ENCODE measurements around the gene LRRC71. TPM values are rescaled to one million over a fixed set of nuclear protein-coding genes. Genes with fewer than 3 reads are reported as not detected.

The LRRC71 gene
- not detected for total RNA-seq

DNA sequence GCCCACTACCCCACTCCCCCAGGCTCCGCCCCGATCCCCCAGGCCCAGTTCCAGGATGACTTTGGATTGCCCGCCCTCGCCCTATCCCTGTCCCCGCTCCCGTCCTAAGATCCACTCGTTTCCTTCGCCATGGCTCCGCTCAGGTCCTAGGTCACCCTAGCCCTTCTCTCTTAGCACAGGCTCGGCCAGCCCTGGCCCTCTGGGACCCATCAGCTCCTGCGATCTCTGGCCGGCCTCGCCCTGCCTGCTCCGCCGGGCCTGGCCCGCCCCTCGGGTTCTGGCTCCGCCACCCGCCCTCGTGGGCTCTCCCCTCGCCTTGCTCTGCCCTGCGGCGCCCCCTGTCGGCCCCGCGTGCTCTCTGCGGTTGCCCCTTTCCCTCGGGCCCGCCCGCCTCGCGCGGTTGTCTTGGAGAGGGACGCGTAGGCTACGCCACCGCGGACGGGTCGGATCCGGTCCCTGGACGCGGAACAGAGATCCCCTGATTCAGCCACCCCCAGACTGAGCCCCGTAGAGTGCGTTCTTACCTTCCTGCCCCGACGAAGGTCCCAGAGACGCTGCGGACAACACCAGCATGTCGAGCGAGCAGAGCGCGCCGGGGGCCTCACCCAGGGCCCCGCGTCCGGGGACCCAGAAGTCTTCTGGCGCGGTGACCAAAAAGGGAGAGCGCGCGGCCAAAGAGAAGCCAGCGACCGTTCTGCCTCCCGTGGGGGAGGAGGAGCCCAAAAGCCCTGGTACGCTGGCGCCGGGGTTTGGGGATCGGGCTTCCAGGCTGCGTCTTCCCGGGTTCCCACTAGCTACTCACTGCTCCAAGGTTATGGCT is at the start of gene LRRC71:
Gene LRRC71, plus strand, starts transcription at position 400 of the 820 bp plus-strand sequence. Its CDS starts 172 bp downstream, at position 572.
- peaks cover 74% of the 10 kb centered on the region for H3K27me3 Mint-ChIP-seq
- no peaks in the 10 kb centered on the region for H3K36me3 Mint-ChIP-seq (ENCODE audit: low read depth)
- no peaks in the 10 kb centered on the region for H3K9me3 Mint-ChIP-seq
- peak; percentile 67 for DNase-seq
- H3K4me3 Mint-ChIP-seq, result no peak within 1 kb of the TSS
- H3K27ac Mint-ChIP-seq, result no peak within 1 kb of the TSS
- ChIA-PET CTCF (interaction anchor here (0.7 to 1.4 kb wide), 4 partner anchors 11 to 231 kb away, joined by 3 read pairs; no protein-coding TSS in a partner anchor), POLR2A (no interaction called here)
- peaks cover 13% of the 10 kb centered on the region for H3K4me1 Mint-ChIP-seq

GRCh38 chr1:156873659-156874058 is 46.8 kb upstream of the LRRC71 start:
- no peak for DNase-seq
- Mint-ChIP-seq H3K9me3 (no peaks in the 10 kb centered on the region), H3K27ac (no peak overlapping the region), H3K4me3 (no peak overlapping the region), H3K27me3 (peaks cover 22% of the 10 kb centered on the region), H3K4me1 (peaks cover 4% of the 10 kb centered on the region), H3K36me3 (ENCODE audit: low read depth) (no peaks in the 10 kb centered on the region)
- CTCF ChIA-PET, result interaction anchor here (1.0 to 10.1 kb wide), 4 partner anchors 11 to 184 kb away, joined by 3 to 60 read pairs (median 4); partner anchors contain the start of gene NTRK1
- POLR2A ChIA-PET, result no interaction called here

GRCh38 chr1:156874142-156874541 is 46.3 kb upstream of the LRRC71 start:
- H3K36me3 Mint-ChIP-seq (ENCODE audit: low read depth), result no peaks in the 10 kb centered on the region
- POLR2A ChIA-PET, result no interaction called here
- no peak overlapping the region for H3K27ac Mint-ChIP-seq
- DNase-seq, result no peak
- H3K27me3 Mint-ChIP-seq, result peaks cover 24% of the 10 kb centered on the region
- H3K9me3 Mint-ChIP-seq, result no peaks in the 10 kb centered on the region
- CTCF ChIA-PET, result interaction anchor here (1.0 to 10.1 kb wide), 4 partner anchors 12 to 185 kb away, joined by 3 to 60 read pairs (median 4); partner anchors contain the start of gene NTRK1
- H3K4me1 Mint-ChIP-seq, result peaks cover 4% of the 10 kb centered on the region
- no peak overlapping the region for H3K4me3 Mint-ChIP-seq

- H3K4me1 Mint-ChIP-seq, result peaks cover 4% of the 10 kb centered on the region
- peaks cover 24% of the 10 kb centered on the region for H3K27me3 Mint-ChIP-seq
- H3K36me3 Mint-ChIP-seq (ENCODE audit: low read depth), result no peaks in the 10 kb centered on the region
- ChIA-PET POLR2A (no interaction called here), CTCF (interaction anchor here (0.6 to 10.1 kb wide), 6 partner anchors 12 to 185 kb away, joined by 3 to 60 read pairs (median 4); partner anchors contain the start of gene NTRK1)
- H3K27ac Mint-ChIP-seq, result no peak overlapping the region
- H3K9me3 Mint-ChIP-seq, result no peaks in the 10 kb centered on the region
- no peak for DNase-seq
- no peak overlapping the region for H3K4me3 Mint-ChIP-seq
Observed at GRCh38 chr1:156874572-156875340, 45.7 kb upstream of the LRRC71 start.

- ChIA-PET POLR2A (no interaction called here), CTCF (interaction anchor here (0.6 to 10.1 kb wide), 5 partner anchors 13 to 186 kb away, joined by 3 to 60 read pairs (median 4); partner anchors contain the start of gene NTRK1)
- no peak overlapping the region for H3K4me3 Mint-ChIP-seq
- no peak overlapping the region for H3K27ac Mint-ChIP-seq
- no peaks in the 10 kb centered on the region for H3K36me3 Mint-ChIP-seq (ENCODE audit: low read depth)
- H3K4me1 Mint-ChIP-seq, result peaks cover 3% of the 10 kb centered on the region
- no peaks in the 10 kb centered on the region for H3K9me3 Mint-ChIP-seq
- peaks cover 21% of the 10 kb centered on the region for H3K27me3 Mint-ChIP-seq
- DNase-seq, result no peak
Observed at GRCh38 chr1:156875341-156875615, 45.2 kb upstream of the LRRC71 start.

DNA sequence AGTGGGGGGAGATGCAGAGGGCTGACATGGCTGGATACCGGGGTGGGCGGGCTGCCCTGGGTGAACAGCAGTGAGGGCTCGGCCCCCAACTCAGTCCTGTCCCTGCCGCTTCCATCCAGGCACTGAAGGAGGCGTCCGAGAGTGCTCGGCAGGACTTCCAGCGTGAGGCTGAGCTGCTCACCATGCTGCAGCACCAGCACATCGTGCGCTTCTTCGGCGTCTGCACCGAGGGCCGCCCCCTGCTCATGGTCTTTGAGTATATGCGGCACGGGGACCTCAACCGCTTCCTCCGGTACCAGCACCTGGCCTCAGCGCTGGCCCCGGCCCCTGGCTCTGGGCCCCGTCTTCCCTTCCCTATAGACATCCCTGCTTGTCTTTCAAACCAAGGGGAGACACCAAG is 44.2 kb upstream of the LRRC71 start:
- Mint-ChIP-seq H3K27ac (no peak overlapping the region), H3K36me3 (ENCODE audit: low read depth) (no peaks in the 10 kb centered on the region), H3K9me3 (no peaks in the 10 kb centered on the region), H3K4me3 (no peak overlapping the region), H3K27me3 (peaks cover 23% of the 10 kb centered on the region), H3K4me1 (no peaks in the 10 kb centered on the region)
- no peak for DNase-seq
- CTCF ChIA-PET, result interaction anchor here (0.7 to 10.1 kb wide), 8 partner anchors 11 to 125 kb away, joined by 3 to 60 read pairs (median 3); partner anchors contain the start of gene NTRK1
- POLR2A ChIA-PET, result no interaction called here

- Mint-ChIP-seq H3K27me3 (peaks cover 25% of the 10 kb centered on the region), H3K36me3 (ENCODE audit: low read depth) (no peaks in the 10 kb centered on the region), H3K4me1 (no peaks in the 10 kb centered on the region), H3K9me3 (no peaks in the 10 kb centered on the region), H3K4me3 (no peak overlapping the region), H3K27ac (no peak overlapping the region)
- ChIA-PET POLR2A (no interaction called here), CTCF (interaction anchor here (1.0 to 10.1 kb wide), 6 partner anchors 10 to 53 kb away, joined by 3 to 60 read pairs (median 3); partner anchors contain the start of gene NTRK1)
- no peak for DNase-seq
Observed at GRCh38 chr1:156877433-156878170, 42.8 kb upstream of the LRRC71 start.

DNA sequence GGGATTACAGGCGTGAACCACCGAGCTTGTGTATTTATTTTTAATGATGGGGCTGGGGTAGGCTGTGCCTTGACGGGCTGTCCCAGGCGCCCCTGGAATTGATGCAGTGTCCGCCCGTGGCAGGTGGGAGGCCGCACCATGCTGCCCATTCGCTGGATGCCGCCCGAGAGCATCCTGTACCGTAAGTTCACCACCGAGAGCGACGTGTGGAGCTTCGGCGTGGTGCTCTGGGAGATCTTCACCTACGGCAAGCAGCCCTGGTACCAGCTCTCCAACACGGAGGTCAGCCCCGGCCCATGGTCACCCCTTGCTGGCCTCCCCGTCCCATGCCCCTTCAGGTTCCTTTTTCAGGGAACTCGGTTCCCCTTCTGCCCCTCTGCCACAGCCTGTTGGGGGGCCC is 40.6 kb upstream of the LRRC71 start:
- no peak overlapping the region for H3K4me3 Mint-ChIP-seq
- H3K27ac Mint-ChIP-seq, result no peak overlapping the region
- peaks cover 28% of the 10 kb centered on the region for H3K27me3 Mint-ChIP-seq
- ChIA-PET CTCF (interaction anchor here (0.8 to 2.1 kb wide), 4 partner anchors 10 to 190 kb away, joined by 3 to 11 read pairs (median 4); no protein-coding TSS in a partner anchor), POLR2A (no interaction called here)
- no peaks in the 10 kb centered on the region for H3K9me3 Mint-ChIP-seq
- DNase-seq, result no peak
- no peaks in the 10 kb centered on the region for H3K4me1 Mint-ChIP-seq
- H3K36me3 Mint-ChIP-seq (ENCODE audit: low read depth), result no peaks in the 10 kb centered on the region

DNA sequence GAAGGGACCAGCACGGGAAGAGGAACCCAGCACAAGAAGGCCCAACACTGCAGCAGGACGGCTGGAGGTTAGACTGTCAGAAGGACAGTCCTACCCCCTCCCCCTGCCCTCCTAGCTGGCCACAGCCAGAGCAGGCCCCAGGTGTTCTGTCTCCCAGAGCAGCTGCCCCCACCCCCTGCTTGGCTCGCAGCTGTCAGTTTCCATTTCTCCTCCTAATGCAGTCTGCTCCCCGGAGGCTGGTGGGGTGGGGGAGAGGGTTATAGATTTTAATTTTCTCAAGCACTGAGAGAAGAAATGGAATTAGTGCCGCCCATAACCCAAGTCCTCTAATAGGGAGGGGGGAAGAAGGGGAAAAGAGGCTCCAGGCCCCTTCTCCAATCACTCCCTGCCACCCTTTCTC is 40.0 kb upstream of the LRRC71 start:
- no peaks in the 10 kb centered on the region for H3K4me1 Mint-ChIP-seq
- POLR2A ChIA-PET, result no interaction called here
- H3K9me3 Mint-ChIP-seq, result no peaks in the 10 kb centered on the region
- no peak for DNase-seq
- H3K36me3 Mint-ChIP-seq (ENCODE audit: low read depth), result no peaks in the 10 kb centered on the region
- CTCF ChIA-PET, result interaction anchor here (1.4 to 2.1 kb wide), 6 partner anchors 9 to 191 kb away, joined by 4 to 11 read pairs (median 6); no protein-coding TSS in a partner anchor
- H3K27ac Mint-ChIP-seq, result no peak overlapping the region
- H3K4me3 Mint-ChIP-seq, result no peak overlapping the region
- peaks cover 31% of the 10 kb centered on the region for H3K27me3 Mint-ChIP-seq

- DNase-seq, result no peak
- ChIA-PET CTCF (interaction anchor here (1.2 to 2.1 kb wide), 7 partner anchors 9 to 84 kb away, joined by 3 to 11 read pairs (median 5); no protein-coding TSS in a partner anchor), POLR2A (no interaction called here)
- no peaks in the 10 kb centered on the region for H3K9me3 Mint-ChIP-seq
- H3K4me3 Mint-ChIP-seq, result no peak overlapping the region
- H3K4me1 Mint-ChIP-seq, result no peaks in the 10 kb centered on the region
- no peak overlapping the region for H3K27ac Mint-ChIP-seq
- H3K27me3 Mint-ChIP-seq, result peaks cover 35% of the 10 kb centered on the region
- H3K36me3 Mint-ChIP-seq (ENCODE audit: low read depth), result no peaks in the 10 kb centered on the region
Observed at GRCh38 chr1:156881101-156881500, 39.3 kb upstream of the LRRC71 start.

- Mint-ChIP-seq H3K27ac (no peak overlapping the region), H3K9me3 (no peaks in the 10 kb centered on the region), H3K4me3 (no peak overlapping the region), H3K36me3 (ENCODE audit: low read depth) (no peaks in the 10 kb centered on the region), H3K27me3 (peaks cover 40% of the 10 kb centered on the region), H3K4me1 (no peaks in the 10 kb centered on the region)
- CTCF ChIA-PET, result interaction anchor here (0.9 to 2.1 kb wide), 8 partner anchors 8 to 85 kb away, joined by 3 to 11 read pairs (median 4); no protein-coding TSS in a partner anchor
- no peak for DNase-seq
- POLR2A ChIA-PET, result no interaction called here
Observed at GRCh38 chr1:156881663-156882062, 38.8 kb upstream of the LRRC71 start.

DNA sequence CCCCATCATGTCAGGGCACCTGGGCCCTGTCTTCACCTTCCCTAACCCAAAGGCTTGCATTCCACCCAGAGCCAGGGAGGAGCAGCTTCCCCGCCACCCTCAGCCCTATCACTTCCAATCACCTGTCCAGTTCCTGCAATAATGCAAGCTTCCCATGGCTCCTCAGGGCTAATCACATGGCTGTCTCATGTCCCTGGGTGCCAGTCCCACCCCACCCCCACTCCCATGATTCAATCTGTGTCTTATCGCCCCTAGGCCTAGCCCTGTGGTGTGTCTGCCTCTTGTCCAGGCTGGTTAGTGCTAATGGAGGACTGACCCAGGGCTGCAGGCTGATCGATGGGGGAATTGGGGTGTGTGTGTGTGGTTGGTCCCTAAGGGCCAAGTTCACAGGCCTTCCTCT is 37.9 kb upstream of the LRRC71 start:
- DNase-seq, result no peak
- POLR2A ChIA-PET, result no interaction called here
- no peak overlapping the region for H3K27ac Mint-ChIP-seq
- H3K36me3 Mint-ChIP-seq (ENCODE audit: low read depth), result no peaks in the 10 kb centered on the region
- no peaks in the 10 kb centered on the region for H3K4me1 Mint-ChIP-seq
- CTCF ChIA-PET, result interaction anchor here (0.9 kb wide), 1 partner anchor 16 kb away, joined by 4 read pairs; no protein-coding TSS in a partner anchor
- no peak overlapping the region for H3K4me3 Mint-ChIP-seq
- H3K9me3 Mint-ChIP-seq, result no peaks in the 10 kb centered on the region
- H3K27me3 Mint-ChIP-seq, result peaks cover 41% of the 10 kb centered on the region
